SU-DHL-6 (cell line): ENCODE measurements around the gene PFN1.

Source experiments
- CTCF ChIP-seq: fragments of 200-600 bp; sonication (generic); IDR thresholded peaks from one replicate; pipeline ENCODE4 v1.5.1; 2017; ENCODE audit warnings: antibody characterized with exemption, mild to moderate bottlenecking, low read length, moderate library complexity; ENCODE audit not compliant: insufficient read depth, poor library complexity, severe bottlenecking
- EZH2phosphoT487 ChIP-seq: fragments of 200-600 bp; sonication (generic), shearing (Covaris generic); conservative IDR thresholded peaks from 2 replicates; pipeline ENCODE4 v1.6.1; 2018; ENCODE audit warnings: mild to moderate bottlenecking, antibody characterized with exemption, low read length, moderate library complexity, mixed read lengths

GRCh38 chr17:4932756-4933155 lies 15.6 kb downstream of the PFN1 start:
- TF ChIP-seq CTCF = no peak
- TF ChIP-seq EZH2phosphoT487 = no peak
